Stimulated activated CD4-positive, alpha-beta T cell treated with anti-CD3 and anti-CD28 coated beads, Interleukin-4, amount 100 ng/mL, for 4 hours (primary cell): ENCODE measurements around the gene ZKSCAN1.
"Not testable (repeated sequence)": the region's sequence is repeated elsewhere in the genome, so short reads cannot be mapped to it uniquely, and the experiment has no call there.

Source experiments
- DNase-seq, 2 experiments: peaks; one replicate each; pipeline ENCODE4 v3.0.0-alpha.2; 2020

ZKSCAN1 gene

DNA sequence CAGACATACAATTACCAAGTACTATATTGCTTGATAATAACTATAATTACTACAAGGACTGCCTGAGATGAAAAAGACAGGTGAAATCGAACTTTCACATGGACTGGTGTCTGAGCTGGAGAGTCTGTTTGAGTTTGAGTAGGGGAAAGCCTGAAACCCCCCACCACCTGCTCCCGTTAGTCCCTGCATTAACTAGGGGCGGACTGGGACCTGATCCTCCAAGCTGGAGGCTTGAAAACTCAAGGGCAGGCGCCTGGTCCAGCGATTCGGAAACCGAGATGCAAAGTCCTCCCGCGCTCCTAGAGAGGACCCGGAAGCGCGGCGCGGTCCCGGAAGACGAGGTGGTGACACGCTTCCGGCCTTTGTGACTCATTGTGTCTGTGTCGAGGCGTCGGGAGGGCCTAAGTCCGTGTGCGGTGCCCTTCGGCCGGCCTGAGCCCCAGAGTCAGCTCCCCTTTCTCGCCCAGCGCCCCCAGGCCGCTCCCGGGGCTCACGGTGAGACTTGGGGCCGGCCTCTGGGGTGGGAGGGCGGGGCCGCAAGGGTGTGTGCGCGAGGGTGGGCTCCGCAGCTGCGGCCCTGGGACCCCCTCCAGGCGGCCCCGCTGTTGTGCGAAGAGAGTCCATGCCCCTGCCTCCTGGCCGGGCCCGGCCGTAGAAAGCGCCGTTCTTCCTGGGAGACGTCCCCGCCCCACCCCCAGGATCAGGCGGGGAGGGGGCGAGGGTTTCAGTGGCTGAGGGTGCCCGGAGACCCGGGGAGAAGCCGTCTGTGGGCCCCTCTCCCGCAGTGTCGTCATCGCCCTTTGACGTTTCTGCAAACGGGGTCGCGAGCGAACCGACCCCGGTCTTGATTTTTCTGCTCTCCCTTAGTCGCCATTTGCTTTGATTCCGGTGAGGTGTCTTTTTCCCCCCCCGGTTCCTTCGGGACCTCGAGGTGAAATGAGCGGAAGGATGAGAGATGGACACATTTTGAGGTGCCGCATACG is at the start of gene ZKSCAN1:
Gene ZKSCAN1 (plus strand): TSS at position 365 of the 983 bp plus-strand sequence. CDS start 7,911 bp downstream, outside the sequence.
- peak; percentile 77 to 84 for DNase-seq

- no peak for DNase-seq
These were observed 46.1 kb upstream of the ZKSCAN1 start for GRCh38 chr7:99969298-99969697.

GRCh38 chr7:99969813-99970212 is 45.6 kb upstream of the ZKSCAN1 start:
- not testable (repeated sequence) for DNase-seq

DNA sequence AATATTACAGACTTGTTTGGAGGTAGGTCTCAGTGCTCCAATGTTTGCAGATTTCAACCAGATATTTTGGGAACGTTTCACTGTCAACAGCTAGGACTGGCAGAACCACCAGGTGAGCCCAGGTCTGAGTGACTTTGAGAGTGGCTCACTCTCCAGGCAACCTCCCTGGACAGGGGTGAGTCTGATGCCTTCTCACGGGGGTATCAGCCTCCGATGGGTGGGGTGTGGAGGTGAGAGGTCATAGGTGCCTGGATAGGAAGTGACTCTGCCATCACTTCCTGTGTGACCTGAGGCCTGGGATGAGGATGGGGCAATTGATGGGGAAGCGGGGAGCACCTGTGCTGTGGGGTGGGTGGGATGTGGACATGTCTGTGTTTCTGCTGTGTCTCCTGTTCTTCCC is 44.2 kb upstream of the ZKSCAN1 start:
- no peak for DNase-seq

- DNase-seq = not testable (repeated sequence)
These were observed 41.6 kb upstream of the ZKSCAN1 start for GRCh38 chr7:99973817-99974216.

DNA sequence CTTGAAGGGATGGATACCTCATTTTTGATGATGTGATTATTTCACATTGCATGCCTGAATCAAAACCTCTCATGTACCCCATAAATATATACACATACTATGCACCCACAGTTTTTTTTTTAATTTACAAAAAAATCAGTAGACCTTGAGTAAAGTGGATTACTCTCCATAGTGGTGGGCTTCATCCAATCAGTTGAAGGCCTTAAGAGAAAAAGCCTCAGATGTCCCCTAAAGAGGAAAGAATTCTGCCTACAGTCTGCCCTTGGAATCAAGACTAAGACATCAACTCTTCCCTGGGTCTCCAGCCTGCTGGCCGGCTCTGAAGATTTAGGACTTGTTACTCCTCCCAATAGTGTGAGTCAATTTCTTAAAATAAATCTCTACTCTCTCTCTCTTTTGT is 40.7 kb upstream of the ZKSCAN1 start:
- no peak for DNase-seq

DNA sequence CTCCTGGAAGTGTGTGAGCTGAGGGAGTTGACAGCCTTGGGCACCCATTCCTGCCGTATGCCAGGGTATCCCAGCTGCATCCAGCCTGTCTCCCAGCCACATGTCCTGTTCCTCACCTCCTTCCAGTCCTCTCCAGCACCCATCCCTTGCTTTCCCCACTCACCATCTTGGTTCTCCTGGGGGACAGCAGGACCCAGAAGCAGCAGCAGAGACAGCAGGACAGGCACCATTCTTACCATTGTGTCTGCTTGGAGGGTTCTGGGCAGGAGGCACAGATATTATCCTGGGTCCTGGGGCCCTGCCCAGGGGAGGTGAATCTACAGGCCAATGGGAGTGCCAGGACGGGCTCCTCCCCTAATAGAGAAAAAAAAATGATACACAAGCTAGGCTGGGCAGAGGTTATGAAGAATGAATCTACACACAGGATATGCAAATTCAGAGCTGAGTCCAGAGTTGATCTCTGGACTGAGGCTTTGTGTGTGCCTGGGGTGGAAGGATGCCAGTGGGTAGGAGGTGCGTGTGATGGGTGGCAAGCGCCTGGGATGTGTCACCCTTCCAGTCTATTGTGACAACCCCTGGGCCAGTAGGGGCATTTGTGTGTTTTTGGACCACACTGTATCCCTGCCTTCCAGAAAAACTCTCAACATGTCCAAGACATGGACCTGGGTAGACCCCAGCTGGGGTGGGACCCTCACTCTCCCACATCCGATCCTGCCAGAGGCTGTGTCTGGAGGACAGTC is 39.4 kb upstream of the ZKSCAN1 start, which contains the start of gene AZGP1:
Gene AZGP1 (minus strand): TSS at position 250 of the 740 bp plus-strand sequence. CDS start 11 bp downstream, at position 239.
- DNase-seq = no peak

GRCh38 chr7:99976626-99977025 is 38.8 kb upstream of the ZKSCAN1 start:
- DNase-seq = no peak

GRCh38 chr7:99979814-99980225 is 35.6 kb upstream of the ZKSCAN1 start:
- DNase-seq = peak; percentile 47 to 66

DNA sequence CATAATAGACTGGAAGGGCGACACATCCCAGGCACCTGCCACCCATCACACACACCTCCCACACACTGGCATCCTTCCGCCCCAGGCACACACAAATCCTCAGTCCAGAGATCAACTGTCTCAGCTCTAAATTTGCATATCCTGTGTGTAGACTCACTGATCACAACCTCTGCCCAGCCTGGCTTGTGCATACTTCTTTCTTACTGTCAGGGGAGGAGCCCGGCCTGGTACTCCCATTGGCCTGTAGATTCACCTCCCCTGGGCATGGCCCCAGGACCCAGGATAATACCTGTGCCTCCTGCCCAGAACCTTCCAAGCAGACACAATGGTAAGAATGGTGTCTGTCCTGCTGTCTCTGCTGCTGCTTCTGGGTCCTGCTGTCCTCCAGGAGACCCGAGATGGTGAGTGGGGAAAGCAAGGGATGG is 34.9 kb upstream of the ZKSCAN1 start:
- not testable (repeated sequence) for DNase-seq

- not testable (repeated sequence) for DNase-seq
These were observed 34.3 kb upstream of the ZKSCAN1 start for GRCh38 chr7:99981066-99981465.

GRCh38 chr7:99984593-99984992 is 30.8 kb upstream of the ZKSCAN1 start:
- no peak for DNase-seq

- DNase-seq = not testable (repeated sequence)
These were observed 28.1 kb upstream of the ZKSCAN1 start for GRCh38 chr7:99987306-99987705.

GRCh38 chr7:99987846-99988245 is 27.6 kb upstream of the ZKSCAN1 start:
- no peak for DNase-seq

- no peak for DNase-seq
These were observed 24.9 kb upstream of the ZKSCAN1 start for GRCh38 chr7:99990460-99990852.

DNA sequence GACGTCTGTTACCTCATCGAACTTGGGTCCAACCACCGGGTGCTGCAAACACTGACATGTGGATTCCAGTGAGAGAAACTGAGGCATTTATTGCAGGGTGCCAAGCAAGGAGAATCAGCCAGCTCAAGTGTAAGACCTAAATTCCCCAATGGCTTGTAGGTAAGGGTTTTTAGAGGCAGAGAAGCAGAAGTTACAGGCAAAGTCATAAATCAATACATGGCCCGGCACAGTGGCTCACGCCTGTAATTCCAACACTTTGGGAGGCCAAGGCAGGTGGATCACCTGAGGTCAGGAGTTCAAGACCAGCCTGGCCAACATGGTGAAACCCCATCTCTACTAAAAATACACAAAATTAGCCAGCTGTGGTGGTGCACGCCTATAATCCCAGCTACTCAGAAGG is 23.9 kb upstream of the ZKSCAN1 start:
- DNase-seq = not testable (repeated sequence)

DNA sequence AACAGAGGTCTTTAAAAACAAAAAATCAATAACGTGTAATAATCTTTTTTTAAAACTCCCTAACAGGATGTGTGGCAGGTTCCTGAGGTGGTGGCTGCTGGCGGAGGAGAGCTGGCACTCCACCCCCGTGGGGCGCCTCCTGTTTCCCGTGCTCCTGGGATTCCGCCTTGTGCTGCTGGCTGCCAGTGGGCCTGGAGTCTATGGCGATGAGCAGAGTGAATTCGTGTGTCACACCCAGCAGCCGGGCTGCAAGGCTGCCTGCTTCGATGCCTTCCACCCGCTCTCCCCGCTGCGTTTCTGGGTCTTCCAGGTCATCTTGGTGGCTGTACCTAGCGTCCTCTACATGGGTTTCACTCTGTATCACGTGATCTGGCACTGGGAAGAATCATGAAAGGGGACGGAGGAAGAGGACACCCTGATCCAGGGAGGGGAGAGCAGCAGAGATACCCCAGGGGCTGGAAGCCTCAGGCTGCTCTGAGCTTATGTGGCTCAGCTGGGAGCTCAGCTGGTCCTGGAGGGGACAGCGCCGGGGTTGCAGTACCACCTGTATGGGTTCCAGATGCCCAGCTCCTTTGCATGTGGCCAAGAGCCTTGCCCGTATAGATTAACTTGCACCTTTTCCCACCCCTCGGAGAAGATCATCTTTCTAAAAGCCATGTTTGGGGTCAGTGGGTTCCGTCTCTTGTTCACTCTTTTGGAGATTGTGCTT is 22.9 kb upstream of the ZKSCAN1 start:
- DNase-seq = no peak

- DNase-seq = no peak
These were observed 20.6 kb upstream of the ZKSCAN1 start for GRCh38 chr7:99994819-99995218.

DNA sequence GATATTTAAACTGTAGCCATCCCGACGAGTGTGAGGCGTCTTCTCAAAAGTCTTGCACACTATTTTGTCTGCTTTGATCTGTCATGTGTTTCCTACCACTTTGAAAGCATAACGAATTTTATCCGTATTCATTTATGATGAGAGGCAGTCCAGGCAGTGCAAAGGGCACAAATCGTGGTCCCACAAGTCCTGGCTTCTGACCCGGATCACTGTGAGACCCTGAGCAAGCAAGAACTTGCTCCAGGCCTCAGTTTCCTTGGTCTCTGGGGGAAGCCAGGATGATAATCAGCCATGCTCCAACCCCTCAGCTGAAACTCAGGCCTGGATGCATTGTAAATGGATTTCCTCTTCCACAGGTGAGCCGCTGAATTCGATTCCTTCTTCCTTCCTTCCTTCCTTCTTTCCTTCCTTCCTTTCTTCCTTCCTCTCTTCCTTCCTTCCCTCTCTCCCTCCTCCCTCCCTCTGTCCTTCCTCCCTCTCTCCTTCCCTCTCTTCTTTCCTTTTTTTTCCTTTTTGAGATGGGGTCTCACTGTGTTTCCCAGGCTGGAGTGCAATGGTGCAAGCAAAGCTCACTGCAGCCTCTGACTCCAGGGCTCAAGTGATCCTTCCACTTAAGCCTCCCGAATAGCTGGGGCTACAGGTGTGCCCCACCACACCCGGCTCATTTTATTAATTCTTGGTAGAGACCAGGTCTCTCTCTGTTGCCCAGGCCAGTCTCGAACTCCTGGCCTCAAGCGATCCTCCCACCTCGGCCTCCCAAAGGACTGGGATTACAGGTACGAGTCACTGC is 18.4 kb upstream of the ZKSCAN1 start:
- DNase-seq = no peak

DNA sequence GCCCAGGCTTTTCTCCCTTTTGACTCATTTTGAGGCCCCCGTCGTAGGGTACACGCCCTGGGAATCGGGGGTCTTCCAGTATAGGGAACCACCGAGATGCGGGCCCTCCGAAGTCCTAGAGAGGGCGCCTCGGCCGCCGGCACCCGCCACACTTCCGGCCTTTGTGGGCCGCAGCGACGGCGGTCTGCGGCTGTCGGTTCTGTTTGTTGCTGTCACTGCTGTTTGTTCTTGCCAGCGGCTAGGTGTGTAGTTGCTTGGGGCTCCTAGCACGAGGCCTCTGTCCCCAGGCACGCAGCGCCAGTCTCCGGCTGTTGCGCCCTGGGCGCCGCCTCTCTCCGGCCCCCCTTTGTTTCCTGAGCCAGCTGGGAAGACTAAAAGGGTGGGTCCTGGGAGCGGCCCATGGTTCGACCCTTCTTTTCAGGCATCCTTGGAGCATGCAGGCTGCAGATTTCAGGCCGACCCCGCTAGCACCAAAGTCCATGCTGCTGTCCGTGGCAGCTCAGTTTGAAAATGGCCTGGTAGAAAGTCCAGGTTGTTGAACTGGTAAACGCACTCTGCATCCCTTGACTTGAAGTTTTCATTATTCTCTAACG is 17.8 kb upstream of the ZKSCAN1 start:
- peak; percentile 52 to 53 for DNase-seq

DNA sequence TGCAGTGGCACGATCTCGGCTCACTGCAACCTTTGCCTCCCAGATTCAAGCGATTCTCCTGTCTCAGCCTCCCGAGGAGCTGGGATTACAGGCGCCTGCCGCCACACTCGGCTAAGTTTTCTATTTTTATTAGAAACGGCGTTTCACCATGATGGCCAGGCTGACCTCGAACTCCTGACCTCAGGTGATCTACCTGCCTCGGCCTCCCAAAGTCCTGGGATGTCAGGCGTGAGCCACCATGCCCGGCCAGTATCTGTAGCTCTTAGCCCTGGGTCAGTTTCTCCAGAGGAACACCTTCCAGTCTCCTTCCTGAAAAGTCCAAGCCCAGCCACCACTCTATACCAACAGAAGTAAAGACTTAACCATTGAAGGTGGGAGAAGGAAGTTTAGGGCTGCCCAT is 15.2 kb upstream of the ZKSCAN1 start:
- no peak for DNase-seq
